GM19395 (cell line): ENCODE data around the gene ABI3BP.

Source experiments
- ATAC-seq: cut with Tn5 transposase; IDR thresholded peaks from one replicate; pipeline ENCODE4 v1.9.1; 2021; ENCODE audit warnings: mild to moderate bottlenecking, moderate library complexity; ENCODE audit not compliant: unreplicated experiment

Gene ABI3BP

DNA sequence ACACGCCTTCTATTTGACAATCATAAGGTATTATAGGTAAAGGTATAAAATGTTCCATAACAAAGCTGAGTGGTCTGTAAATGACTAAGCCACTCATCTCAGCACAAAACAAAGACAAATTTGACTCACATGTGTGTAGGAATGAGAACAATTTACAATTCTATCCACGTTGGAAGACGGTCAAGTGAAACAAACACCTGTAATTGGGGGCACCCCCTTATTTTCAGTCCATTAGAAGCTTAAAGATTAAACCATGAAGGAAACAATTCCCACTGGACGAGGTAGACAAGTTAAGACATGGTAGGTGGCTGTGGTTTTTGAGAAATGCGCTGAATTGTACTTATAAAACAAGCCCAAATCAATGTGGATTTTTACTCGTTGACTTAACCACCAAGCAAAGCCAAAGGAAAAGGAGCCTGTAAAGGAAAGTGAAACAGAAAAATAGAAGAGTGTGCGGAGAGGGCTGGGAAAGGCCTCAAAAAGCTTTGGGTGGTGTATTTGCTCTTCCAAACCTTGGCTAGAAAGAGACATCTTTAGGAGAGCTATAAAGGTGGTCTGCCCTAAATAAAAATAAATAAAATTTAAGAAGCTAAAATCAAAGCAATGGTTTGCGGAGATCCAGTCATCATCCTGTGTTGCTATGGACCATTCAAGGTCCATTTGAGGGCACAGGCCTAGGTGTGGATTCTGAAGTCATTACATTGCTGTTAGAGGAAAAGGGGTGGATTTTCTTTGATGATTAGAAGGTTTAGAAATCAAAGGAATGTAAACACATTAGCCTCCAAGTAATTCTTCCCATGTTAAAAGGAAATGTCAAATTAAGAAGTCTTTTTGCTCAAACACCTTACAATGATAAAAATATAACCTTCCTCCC, 148.9 kb downstream of the ABI3BP start:
- ATAC-seq, result no peak

DNA sequence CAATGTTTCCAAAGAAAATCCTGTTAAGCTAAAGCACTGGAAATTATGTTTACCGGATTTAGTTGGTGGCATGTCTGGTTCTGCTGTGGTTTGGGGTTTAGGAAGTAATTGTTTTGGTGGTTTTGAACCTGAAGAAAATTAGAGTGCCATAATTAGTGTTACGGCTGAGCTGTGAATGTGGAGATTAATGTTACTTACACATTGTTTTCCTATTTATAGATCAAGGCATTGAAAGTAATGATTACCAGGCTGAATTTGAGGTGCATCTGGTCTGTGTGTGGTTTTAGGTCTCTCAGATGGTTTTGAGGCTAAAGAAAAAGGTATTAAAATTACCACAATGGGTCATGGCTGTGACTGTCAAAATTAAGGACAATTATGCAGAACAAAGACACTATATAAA, 155.1 kb downstream of the ABI3BP start:
- ATAC-seq, result no peak

DNA sequence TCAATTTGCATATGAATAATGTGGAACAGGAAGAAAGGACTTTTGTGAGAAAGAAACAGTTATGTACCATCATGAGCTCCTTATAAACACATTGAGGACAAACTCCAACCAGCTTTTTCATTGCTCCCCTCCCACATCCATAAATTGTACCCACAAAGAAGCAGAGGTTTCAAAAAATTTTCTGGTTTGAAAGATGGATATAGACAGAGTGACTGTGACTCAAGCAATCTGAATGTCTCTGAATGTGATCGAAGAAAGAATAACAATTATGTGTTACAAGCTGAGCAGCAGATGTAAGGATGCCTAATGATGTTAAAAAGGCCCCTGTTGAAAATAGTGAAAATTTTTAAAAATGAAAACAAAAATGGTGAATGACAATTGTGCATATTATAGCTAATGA, 156.6 kb downstream of the ABI3BP start:
- ATAC-seq, result no peak

DNA sequence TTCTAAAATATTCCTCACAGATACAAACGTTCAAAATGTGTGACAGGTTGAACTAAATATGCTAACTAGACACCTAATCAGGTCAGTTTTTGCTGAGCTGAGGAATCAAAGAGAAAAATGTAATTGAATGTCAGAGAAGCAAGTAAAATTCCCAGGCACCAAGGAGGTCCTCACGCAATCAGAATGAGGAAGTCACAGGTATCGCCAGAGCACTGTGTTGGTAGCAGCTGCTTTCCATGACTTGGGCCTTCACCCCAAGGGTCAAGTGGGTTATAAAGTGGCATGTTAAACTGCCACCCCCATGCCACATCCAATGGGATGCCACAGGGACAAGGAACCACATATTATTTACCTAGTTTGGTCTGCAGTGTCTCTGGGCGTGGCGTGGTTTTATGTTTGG, 158.9 kb downstream of the ABI3BP start:
- no peak for ATAC-seq

DNA sequence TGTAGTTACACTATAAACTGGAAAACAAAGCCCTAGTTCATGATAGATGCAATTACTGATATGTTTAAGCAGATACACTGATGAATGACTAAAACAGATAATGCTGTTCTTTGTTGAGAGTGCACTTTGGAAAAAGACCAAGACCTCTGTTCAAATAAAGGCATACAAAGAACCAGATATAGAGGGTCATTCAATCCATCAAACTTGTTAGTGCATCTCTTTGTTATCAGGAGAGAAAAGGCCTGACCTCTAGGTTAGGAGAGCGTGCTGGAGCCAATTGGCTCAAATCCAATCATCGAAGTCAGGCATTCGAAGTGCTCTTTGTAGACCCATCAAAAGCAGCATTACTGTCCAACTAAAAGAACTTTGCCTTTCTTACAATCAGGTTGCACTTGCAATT, 159.7 kb downstream of the ABI3BP start:
- no peak for ATAC-seq

DNA sequence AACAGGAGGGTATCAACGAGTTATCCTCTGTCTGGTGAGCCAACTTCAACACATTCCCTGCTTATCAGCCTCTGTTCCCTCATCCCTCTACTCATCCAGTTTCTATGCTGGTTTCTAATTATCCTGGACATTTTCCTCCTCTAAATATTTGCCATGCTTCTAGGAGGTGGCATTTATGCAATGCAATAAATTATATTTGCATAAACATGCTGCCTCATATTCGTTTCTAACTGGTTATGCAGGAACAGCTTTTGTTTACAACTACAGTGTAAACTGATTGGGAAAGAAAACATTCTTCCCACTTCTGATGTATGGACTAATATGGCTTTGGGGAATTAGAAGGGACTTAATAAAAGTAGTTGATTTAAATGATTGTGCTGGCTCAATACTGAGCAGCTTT, 161.6 kb downstream of the ABI3BP start:
- ATAC-seq, result no peak

DNA sequence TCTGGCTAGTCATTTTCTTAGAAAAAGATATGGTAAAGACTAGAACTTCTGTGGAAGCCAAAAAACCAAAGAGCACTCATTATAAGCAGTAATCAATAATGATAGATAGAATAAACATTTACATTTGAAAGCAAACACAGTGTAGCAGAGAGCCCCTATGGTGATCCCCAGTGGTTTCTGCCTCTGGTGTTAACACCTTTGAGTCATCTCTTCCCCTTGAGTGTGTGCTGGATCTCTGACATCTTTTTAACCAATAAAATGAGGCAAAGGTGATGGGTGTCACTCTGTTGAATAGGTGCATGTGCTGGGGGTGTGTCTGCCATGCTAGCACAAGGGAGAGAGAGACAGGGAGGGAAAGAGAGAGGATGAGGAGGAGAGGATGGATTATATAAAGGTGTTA, 162.3 kb downstream of the ABI3BP start:
- no peak for ATAC-seq

DNA sequence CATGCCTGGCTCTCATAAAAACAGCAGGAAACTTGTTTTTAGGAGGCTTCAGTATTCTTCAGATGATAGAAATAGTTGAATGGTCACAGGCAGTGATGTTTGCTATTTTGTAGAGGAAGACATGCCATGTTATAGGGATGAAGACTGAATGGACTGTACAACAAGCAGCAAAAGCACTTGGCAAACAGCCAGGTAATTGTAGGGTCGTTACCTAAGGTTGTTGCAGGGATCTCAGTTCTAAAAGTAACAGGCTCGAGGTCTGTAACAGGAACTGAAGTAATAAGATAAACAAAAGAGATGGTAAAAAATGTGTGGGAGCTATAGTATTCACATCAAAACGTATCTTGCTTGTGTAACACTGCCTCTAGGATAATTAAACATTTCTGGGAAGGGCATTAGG, 167.6 kb downstream of the ABI3BP start:
- no peak for ATAC-seq

DNA sequence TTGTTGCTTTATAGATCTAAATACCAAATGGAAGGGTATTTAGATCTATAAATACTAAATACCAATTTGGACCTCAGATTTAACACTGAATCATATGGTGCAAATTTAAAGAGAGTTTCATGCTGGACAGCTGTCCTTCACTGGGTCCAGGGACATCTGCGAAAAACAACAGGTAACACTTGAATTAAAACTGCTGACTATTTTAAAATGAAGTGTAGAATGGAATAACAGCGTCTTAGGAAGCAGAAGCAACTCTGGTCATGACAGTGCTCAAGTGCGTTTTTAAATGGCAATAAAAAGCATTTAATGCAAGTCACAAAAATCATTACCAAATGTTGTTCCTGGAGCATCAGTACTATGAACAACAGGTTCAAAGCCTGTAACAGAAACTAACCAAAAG, 177.6 kb downstream of the ABI3BP start:
- no peak for ATAC-seq

DNA sequence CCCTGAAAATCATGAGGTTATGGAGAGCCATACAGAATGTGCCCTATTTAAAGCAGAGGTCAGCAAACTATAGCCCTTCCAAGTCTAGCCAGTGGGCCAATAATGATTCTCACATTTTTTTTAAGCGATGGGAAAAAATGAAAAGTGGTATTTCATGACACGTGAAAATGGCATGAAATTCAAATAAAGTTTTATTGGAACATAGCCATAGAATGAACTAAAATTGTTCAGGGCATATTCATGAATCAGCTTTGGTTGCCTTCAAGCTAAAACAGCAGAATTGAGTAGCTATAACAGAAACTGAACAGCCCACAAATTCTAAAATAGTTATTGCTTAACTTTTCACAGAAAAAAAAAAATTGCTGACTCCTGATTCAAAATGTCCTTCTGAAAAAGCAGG, 179.4 kb downstream of the ABI3BP start:
- no peak for ATAC-seq

DNA sequence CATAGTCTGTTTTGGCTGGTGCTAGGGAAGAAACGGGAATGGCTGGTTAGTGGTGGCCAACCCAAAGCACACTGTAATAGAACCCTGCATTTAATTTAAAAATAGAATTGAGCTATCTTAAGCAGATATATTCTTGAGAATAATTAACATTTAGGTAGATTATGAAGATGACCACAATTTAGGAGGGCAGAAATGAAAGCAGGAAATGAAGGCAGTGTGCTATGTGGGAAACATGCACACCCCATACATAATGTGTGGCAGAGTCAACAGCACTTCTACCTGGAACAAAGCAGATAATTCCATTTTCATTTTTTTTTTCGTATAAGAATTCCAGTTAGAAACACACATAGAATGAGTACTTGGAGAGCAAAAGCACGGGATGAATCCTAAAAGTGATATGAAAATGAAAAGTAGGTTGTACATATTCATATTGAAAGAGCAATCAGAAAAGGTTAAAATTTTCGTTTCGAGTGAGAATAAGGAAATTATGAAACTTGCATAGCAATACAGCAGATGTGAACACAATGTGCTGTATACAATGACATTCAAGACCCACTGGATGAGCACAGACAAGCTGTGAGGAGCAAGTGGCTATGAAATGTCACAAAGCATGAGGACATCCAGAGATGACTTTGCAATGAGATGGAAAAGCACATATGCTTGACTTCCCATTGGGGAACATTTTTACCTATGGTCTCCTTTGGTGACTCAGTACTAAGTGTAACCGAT, 181.3 kb downstream of the ABI3BP start:
- peak; percentile 70 for ATAC-seq

DNA sequence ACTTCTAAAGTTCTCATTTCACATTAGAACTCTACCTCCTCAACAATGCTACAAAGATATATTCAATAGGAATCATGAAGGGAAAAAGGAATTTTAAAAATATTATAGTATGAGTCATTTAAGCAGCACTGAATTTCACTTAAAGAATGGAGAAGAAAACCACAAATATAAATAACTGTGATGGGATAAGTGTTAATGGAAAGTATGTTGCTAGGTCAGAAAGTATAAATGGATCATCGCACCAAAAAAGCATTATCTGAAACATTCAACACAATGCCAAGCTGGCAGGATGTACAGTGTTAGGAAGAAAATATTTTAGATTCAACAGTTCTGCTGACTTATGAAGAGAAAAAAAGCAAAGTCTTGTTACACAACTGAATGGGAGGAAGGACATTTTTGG, 182.6 kb downstream of the ABI3BP start:
- no peak for ATAC-seq

DNA sequence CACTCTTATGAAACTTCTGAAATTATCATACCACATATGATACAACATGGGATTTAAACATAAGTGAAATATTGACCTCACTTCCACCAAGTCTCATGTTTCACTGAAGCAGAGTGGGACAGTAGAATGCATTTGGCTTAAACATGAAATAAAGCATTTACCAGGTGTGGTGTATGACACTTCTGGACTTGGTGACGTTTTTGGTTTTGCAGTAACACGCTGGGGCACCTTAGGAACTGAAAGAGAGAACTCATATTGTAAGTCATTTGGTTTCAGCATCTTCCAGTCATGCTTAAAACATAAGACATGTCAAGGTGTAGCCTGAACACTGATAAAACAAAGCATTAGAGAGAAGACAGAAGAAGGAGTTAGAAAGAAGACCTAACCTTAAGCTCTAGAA, 188.6 kb downstream of the ABI3BP start:
- ATAC-seq, result no peak

DNA sequence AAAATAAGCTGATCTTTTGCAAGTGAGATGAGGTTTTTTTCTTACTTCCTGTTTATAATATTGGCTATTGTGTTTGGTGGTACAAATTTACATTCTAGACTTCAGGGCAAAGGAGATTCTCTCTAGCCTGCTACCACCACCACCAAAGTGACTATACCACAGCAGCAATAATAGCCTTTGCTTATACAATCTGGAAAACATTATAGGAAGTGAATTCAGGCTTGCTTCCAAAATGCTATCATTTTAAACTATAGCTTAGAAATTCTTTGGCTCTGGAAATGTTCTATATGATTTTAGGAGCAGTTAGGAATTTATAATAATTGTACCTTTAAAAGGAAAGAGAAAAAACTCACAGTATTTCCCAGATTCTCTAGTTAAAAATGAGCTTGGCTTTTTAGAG, 189.5 kb downstream of the ABI3BP start:
- no peak for ATAC-seq

DNA sequence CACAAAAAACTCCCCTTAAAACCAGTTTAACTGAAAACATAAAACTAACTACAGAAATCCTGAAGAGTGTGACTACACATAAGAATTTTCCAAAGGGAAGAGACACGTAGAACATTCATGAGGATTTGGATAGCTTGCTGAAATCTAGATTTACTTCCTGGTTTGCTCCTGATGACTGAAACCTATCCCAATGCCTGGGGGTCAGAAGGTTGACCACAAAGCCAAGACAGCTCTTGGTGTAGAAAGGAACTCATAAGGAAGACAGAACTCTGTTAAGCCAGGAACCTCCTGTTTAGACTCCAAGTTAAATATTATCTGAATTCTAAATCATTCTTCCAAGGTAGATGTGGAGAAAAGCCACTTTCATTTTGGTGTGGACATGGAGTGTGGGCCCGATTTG, 191.1 kb downstream of the ABI3BP start:
- ATAC-seq, result no peak

DNA sequence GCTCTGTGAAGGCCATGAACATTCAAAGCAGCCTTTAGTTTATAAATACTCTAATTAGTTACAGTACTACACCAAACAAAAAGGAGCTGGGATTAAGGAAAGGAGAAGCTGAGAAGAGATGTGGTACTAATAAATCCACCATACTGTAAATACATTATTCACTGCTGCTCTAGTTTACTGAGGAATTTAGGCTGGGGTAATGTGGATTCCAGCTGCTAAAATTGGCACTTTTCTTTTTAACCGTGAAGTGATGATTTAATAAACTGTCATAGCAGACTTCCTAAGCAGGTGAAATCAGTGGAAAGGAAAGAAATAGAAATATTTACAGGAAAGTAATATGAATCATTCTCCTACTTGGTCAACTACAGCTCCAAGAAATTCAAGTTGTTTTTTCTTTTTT, 195.2 kb downstream of the ABI3BP start:
- ATAC-seq, result no peak

DNA sequence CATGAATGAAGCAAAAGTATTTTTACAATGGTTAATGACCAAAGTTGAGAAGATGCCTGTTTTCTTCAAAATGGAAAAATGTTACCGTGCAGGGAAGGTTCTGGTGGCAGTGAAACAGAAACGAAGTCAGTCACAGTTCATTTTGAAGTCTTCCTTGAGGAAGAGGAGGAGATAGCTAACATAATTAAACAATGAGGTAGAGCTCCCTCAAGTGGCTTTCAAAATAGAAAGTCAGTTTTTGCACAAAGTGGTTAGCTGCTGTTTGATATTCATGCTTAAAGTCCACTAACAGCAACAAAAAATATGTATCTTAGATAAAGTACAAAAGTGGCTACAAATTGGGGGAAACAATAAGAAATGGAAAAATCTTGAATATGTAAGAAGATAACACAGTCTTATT, 196.7 kb downstream of the ABI3BP start:
- ATAC-seq, result no peak

DNA sequence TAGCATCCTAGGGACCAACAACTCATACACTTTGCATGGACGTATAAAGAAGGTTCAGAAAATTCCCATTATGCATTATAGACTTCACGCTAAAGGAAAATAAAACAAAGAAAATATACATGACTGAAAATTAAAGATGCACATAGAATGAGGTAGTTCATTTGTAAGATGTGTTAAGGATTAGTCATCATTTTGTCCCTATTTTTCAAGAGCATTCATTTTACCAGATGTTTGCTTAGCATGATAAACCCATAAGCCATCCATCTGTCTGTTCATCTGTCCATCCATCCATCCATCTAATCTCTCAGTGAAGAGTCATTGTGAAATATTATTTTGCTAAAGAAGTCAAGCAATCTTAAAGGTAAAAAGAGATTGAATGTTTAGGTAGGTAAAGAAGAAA, 203.6 kb downstream of the ABI3BP start:
- no peak for ATAC-seq

DNA sequence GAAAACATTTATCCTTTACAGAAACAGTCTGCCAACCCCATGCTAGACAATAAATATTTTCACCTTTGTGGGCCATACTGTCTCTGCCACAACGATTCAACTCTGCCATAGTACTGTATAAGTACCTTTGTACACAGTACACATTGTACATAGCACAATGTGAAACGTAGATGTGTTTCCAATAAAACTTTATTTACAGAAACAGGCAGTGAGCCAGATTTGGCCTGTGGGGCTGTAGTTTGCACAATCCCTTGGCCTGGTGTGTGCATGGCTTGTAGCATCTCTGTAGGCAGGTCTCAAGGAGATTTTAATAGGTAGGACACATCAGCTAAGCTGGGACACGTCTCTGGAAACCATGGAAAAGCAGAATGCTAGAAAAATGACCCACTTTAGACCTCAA, 209.6 kb downstream of the ABI3BP start:
- no peak for ATAC-seq

DNA sequence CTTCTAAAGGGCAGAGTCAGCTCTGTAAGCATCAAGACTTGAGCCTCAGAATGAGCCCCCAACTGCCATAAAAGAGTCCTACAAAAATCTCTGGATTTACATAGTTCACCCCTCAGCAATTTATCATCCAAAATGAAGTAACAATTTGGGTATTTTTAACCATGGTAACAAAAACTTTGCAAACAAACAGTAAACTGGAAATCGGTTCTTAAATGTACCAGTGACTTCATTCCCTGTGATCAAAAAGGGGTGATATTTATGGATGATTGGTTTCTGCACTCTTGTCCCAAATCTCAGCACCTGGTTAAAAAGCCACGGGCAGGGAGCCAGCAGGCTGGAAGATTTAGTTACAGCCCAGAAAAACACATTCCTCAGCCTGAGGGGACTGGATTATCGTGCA, 210.3 kb downstream of the ABI3BP start:
- no peak for ATAC-seq

DNA sequence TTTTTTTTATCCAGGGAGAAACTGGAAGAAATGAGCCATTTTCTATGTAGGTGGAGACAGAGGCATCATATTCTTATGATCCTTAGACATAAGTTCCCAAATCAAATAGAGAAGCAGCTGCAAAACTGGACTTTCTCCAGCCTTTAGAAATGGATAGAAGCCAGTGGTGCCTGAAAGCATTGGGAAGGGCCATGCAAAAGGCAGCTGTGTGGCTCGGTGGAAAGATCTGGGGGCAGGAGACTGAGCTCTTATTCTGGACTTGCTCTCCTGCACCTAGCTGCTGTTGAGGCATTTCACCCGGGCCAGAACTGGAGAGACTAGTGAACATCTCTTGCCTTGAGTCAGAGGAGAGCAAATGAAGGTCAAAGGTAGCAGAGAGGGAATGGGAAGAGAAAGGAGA, 210.9 kb downstream of the ABI3BP start:
- ATAC-seq, result no peak

DNA sequence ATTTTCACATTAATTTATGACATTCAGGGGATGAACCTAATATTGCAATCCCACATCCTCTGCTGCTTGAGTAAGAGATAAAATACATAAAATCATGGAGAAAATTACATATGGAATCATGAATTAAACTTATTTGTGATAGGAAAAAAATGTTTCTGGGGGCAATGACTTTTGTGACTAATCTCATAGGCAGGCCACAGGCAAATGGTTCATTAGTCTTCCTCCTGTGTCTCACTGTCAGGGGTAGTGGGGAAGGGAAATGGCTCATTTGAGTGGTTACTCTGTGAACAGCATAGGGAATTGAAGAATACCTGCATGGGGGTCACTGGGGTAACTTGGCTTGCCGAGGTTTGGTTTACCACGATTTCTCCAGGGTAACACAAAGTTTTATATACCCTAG, 211.9 kb downstream of the ABI3BP start:
- ATAC-seq, result no peak
